Endodermal cell (in vitro differentiated cells): ENCODE measurements around the gene G6PD. TPM values are rescaled to one million over a fixed set of nuclear protein-coding genes. Genes with fewer than 3 reads are reported as not detected.
"Not testable (repeated sequence)": the region's sequence is repeated elsewhere in the genome, so short reads cannot be mapped to it uniquely, and the experiment has no call there.

ENCODE experiments used
- DNase-seq: peaks from one replicate; pipeline ENCODE4 v3.0.0-alpha.2; 2017
- H3K27ac ChIP-seq: 2 replicates; pipeline ENCODE4 v1.5.1; 2013; ENCODE audit warnings: mild to moderate bottlenecking, low read depth, low read length, moderate library complexity
- H3K27me3 ChIP-seq: 2 replicates; pipeline ENCODE4 v1.6.1; 2013; ENCODE audit warnings: mild to moderate bottlenecking, low read length, moderate library complexity; ENCODE audit not compliant: insufficient read depth, control insufficient read depth, poor library complexity, severe bottlenecking
- H3K36me3 ChIP-seq: 2 replicates; pipeline ENCODE4 v1.7.0; 2013; ENCODE audit warnings: mild to moderate bottlenecking, low read length, moderate library complexity; ENCODE audit not compliant: control insufficient read depth, insufficient read depth
- H3K4me1 ChIP-seq: one replicate; pipeline ENCODE4 v1.7.0; 2013; ENCODE audit warnings: low read length; ENCODE audit not compliant: control insufficient read depth, insufficient read depth
- H3K4me3 ChIP-seq: 2 replicates; pipeline ENCODE4 v1.5.1; 2013; ENCODE audit warnings: mild to moderate bottlenecking, low read length, moderate library complexity
- H3K9ac ChIP-seq: 2 replicates; pipeline ENCODE4 v1.6.1; 2013; ENCODE audit warnings: mild to moderate bottlenecking, low read length, moderate library complexity; ENCODE audit not compliant: poor library complexity, severe bottlenecking; ENCODE audit errors: extremely low read depth
- H3K9me3 ChIP-seq: 2 replicates; pipeline ENCODE4 v1.6.1; 2013; ENCODE audit warnings: mild to moderate bottlenecking, low read length, moderate library complexity; ENCODE audit not compliant: control insufficient read depth
- H3K27ac Mint-ChIP-seq: 2 replicates; pipeline ENCODE4 v1.8.0; 2020; ENCODE audit warnings: mixed read lengths
- H3K27me3 Mint-ChIP-seq: 2 replicates; pipeline ENCODE4 v1.8.0; 2021; ENCODE audit warnings: mild to moderate bottlenecking, mixed read lengths; ENCODE audit not compliant: insufficient read depth
- H3K36me3 Mint-ChIP-seq: 2 replicates; pipeline ENCODE4 v1.8.0; 2020; ENCODE audit warnings: low read depth, mixed read lengths
- H3K4me1 Mint-ChIP-seq: 2 replicates; pipeline ENCODE4 v1.8.0; 2020; ENCODE audit warnings: mixed read lengths
- H3K4me3 Mint-ChIP-seq: 2 replicates; pipeline ENCODE4 v1.8.0; 2020; ENCODE audit warnings: mild to moderate bottlenecking, moderate library complexity, mixed read lengths
- H3K9me3 Mint-ChIP-seq: 2 replicates; pipeline ENCODE4 v1.8.0; 2020; ENCODE audit warnings: mild to moderate bottlenecking, mixed read lengths
- WGBS, 2 experiments: methylation state at CpG; one replicate each; pipeline versions ENCODE4 v1.1.5 to v1.1.7; 2013; ENCODE audit warnings: missing lambda C conversion rate in 2 of 2, mixed read lengths in 1 of 2; ENCODE audit not compliant: insufficient coverage in 1 of 2, insufficient read length in 1 of 2; 5-methylcytosine and 5-hydroxymethylcytosine counted together
- total RNA-seq, 2 donors: library from RNA; stranded (reverse); fragmentation: NEBNext Ultra II Directional in 1 of 2; extraction: Animal tissue kit (Norgen Biotek cat#: 25700) in 1 of 2; gene quantifications; 2 replicates in 1 of 2; 3 replicates in 1 of 2; pipeline ENCODE4 v1.2.1, GENCODE V29; 2021
- TF ChIP-seq, protein P1 (sequence below): fragments of 200-600 bp; sonication (generic); conservative IDR thresholded peaks from 2 replicates; pipeline ENCODE4 v1.5.0; 2021; ENCODE audit warnings: antibody characterized with exemption, mild to moderate bottlenecking

The G6PD gene
- total RNA-seq, 2 donors from 2014 or later: 71.7 to 81.4 TPM

- no peak overlapping the region for H3K4me3 Mint-ChIP-seq
- DNase-seq: no peak
- Histone ChIP-seq H3K27ac (no peak overlapping the region), H3K9ac (no peak overlapping the region), H3K9me3 (peaks cover 3% of the 10 kb centered on the region), H3K36me3 (peaks cover 12% of the 10 kb centered on the region), H3K4me3 (no peak overlapping the region), H3K27me3 (no peaks in the 10 kb centered on the region), H3K4me1 (no peaks in the 10 kb centered on the region)
- no peak overlapping the region for H3K27ac Mint-ChIP-seq
- WGBS, 2 experiments: 92 to 100% methylated on average over 3 to 12 of the region's 12 CpGs
- H3K9me3 Mint-ChIP-seq: peaks cover 66% of the 10 kb centered on the region
- TF ChIP-seq, protein P1, sequence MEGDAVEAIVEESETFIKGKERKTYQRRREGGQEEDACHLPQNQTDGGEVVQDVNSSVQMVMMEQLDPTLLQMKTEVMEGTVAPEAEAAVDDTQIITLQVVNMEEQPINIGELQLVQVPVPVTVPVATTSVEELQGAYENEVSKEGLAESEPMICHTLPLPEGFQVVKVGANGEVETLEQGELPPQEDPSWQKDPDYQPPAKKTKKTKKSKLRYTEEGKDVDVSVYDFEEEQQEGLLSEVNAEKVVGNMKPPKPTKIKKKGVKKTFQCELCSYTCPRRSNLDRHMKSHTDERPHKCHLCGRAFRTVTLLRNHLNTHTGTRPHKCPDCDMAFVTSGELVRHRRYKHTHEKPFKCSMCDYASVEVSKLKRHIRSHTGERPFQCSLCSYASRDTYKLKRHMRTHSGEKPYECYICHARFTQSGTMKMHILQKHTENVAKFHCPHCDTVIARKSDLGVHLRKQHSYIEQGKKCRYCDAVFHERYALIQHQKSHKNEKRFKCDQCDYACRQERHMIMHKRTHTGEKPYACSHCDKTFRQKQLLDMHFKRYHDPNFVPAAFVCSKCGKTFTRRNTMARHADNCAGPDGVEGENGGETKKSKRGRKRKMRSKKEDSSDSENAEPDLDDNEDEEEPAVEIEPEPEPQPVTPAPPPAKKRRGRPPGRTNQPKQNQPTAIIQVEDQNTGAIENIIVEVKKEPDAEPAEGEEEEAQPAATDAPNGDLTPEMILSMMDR: no peak
- H3K4me1 Mint-ChIP-seq: no peaks in the 10 kb centered on the region
- H3K36me3 Mint-ChIP-seq: peaks cover 28% of the 10 kb centered on the region
- peaks cover 2% of the 10 kb centered on the region for H3K27me3 Mint-ChIP-seq
These were observed 40.9 kb downstream of the G6PD start for GRCh38 chrX:154505734-154506133.

- no peak overlapping the region for H3K9ac ChIP-seq
- 97 to 100% methylated on average over 1 to 3 of the region's 3 CpGs for WGBS, 2 experiments
- H3K36me3 ChIP-seq: peaks cover 3% of the 10 kb centered on the region
These were observed 43.7 kb downstream of the G6PD start for GRCh38 chrX:154502989-154503388.

DNA sequence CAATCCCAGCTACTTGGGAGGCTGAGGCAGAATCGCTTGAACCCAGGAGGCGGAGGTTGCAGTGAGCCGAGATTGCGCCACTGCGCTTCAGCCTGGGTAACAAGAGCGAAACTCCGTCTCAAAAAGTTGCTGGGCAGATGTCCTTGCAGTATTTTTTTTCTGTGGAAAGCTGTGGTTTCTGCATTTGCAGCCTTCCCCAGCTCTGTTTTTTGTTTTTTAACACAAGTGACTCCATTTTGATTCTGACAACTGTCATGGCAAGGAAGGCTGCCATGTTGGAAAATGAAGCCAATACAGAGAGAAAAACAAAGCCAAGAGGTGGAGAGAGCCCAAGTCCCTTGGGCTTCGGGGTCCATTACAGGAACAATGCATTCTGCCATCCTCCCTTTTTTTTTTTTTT is 44.5 kb downstream of the G6PD start:
- H3K27ac ChIP-seq: no peak overlapping the region
- no peaks in the 10 kb centered on the region for H3K4me1 ChIP-seq
- DNase-seq: no peak
- peaks cover 58% of the 10 kb centered on the region for H3K9me3 Mint-ChIP-seq
- no peaks in the 10 kb centered on the region for H3K27me3 ChIP-seq
- H3K36me3 ChIP-seq: peaks cover 3% of the 10 kb centered on the region
- 81 to 100% methylated on average over 1 to 7 of the region's 8 CpGs for WGBS, 2 experiments
- H3K4me1 Mint-ChIP-seq: no peaks in the 10 kb centered on the region
- H3K27me3 Mint-ChIP-seq: peaks cover 2% of the 10 kb centered on the region
- no peak overlapping the region for H3K4me3 Mint-ChIP-seq
- no peak overlapping the region for H3K27ac Mint-ChIP-seq
- TF ChIP-seq, protein P1: no peak
- no peaks in the 10 kb centered on the region for H3K9me3 ChIP-seq
- no peak overlapping the region for H3K4me3 ChIP-seq
- peaks cover 11% of the 10 kb centered on the region for H3K36me3 Mint-ChIP-seq
- H3K9ac ChIP-seq: no peak overlapping the region

More at GRCh38 chrX:154502989-154503388, 43.7 kb downstream of the G6PD start:
- Mint-ChIP-seq H3K27ac (no peak overlapping the region), H3K9me3 (peaks cover 56% of the 10 kb centered on the region), H3K4me1 (no peaks in the 10 kb centered on the region), H3K4me3 (no peak overlapping the region), H3K36me3 (peaks cover 13% of the 10 kb centered on the region), H3K27me3 (peaks cover 2% of the 10 kb centered on the region)
- no peak overlapping the region for H3K4me3 ChIP-seq
- no peaks in the 10 kb centered on the region for H3K27me3 ChIP-seq
- no peak for DNase-seq
- no peak overlapping the region for H3K27ac ChIP-seq
- TF ChIP-seq, protein P1: no peak
- no peaks in the 10 kb centered on the region for H3K4me1 ChIP-seq
- no peaks in the 10 kb centered on the region for H3K9me3 ChIP-seq

GRCh38 chrX:154501423-154501822 is 45.2 kb downstream of the G6PD start:
- not testable (repeated sequence) for H3K27me3 ChIP-seq, H3K9ac ChIP-seq, H3K4me3 ChIP-seq, H3K4me1 ChIP-seq, H3K27me3 Mint-ChIP-seq, H3K27ac ChIP-seq, H3K27ac Mint-ChIP-seq, H3K9me3 ChIP-seq, H3K4me3 Mint-ChIP-seq, H3K4me1 Mint-ChIP-seq, H3K36me3 ChIP-seq, DNase-seq, H3K36me3 Mint-ChIP-seq
- H3K9me3 Mint-ChIP-seq: peaks cover 61% of the 10 kb centered on the region
- 80 to 95% methylated on average over 2 to 7 of the region's 7 CpGs for WGBS, 2 experiments

- not testable (repeated sequence) for H3K27ac ChIP-seq, H3K4me3 ChIP-seq, H3K27ac Mint-ChIP-seq, DNase-seq, H3K4me1 ChIP-seq, H3K9me3 ChIP-seq, H3K36me3 Mint-ChIP-seq, H3K4me1 Mint-ChIP-seq, H3K27me3 ChIP-seq, H3K27me3 Mint-ChIP-seq, H3K36me3 ChIP-seq, H3K4me3 Mint-ChIP-seq, H3K9ac ChIP-seq
- H3K9me3 Mint-ChIP-seq: peaks cover 60% of the 10 kb centered on the region
- WGBS, 2 experiments: 95 to 100% methylated on average over 2 to 4 of the region's 4 CpGs
These were observed 50.0 kb downstream of the G6PD start for GRCh38 chrX:154496591-154497137.
